Mammary epithelial cell (primary cell): ENCODE data around the gene CPAMD8.

ENCODE experiments used
- CTCF ChIP-seq, 2 donors: IDR thresholded peaks in 1 of 2; conservative IDR thresholded peaks in 1 of 2; 2 replicates each; pipeline ENCODE4 v1.5.1; 2011 to 2012; ENCODE audit warnings: inconsistent platforms in 2 of 2, low read length in 2 of 2, mild to moderate bottlenecking in 2 of 2, control low read depth in 1 of 2, low read depth in 1 of 2; ENCODE audit not compliant: insufficient read depth in 1 of 2; ENCODE audit errors: extremely low read depth in 1 of 2
- EZH2 ChIP-seq: IDR thresholded peaks from 2 replicates; pipeline ENCODE4 v1.6.1; 2012; ENCODE audit warnings: low read length, inconsistent platforms, borderline replicate concordance

- no peak for TF ChIP-seq CTCF (conservative IDR thresholded peaks at IDR 0.05 in 1 of 2, IDR thresholded peaks at IDR 0.05 in 1 of 2; ENCODE audit: extremely low read depth in 1 of 2, insufficient read depth in 1 of 2, low read depth in 1 of 2, low read length in 2 of 2)
- TF ChIP-seq EZH2, result no peak
Observed at GRCh38 chr19:17043744-17044143, 17.1 kb upstream of the CPAMD8 start.
